HG03565 (cell line): ENCODE results near the gene TAS2R41.
"Not testable (repeated sequence)": the region's sequence is repeated elsewhere in the genome, so short reads cannot be mapped to it uniquely, and the experiment has no call there.

Source experiments
- ATAC-seq: cut with Tn5 transposase; IDR thresholded peaks from one replicate; pipeline ENCODE4 v1.9.1; 2021; ENCODE audit warnings: mild to moderate bottlenecking, moderate library complexity; ENCODE audit not compliant: unreplicated experiment

Gene TAS2R41

DNA sequence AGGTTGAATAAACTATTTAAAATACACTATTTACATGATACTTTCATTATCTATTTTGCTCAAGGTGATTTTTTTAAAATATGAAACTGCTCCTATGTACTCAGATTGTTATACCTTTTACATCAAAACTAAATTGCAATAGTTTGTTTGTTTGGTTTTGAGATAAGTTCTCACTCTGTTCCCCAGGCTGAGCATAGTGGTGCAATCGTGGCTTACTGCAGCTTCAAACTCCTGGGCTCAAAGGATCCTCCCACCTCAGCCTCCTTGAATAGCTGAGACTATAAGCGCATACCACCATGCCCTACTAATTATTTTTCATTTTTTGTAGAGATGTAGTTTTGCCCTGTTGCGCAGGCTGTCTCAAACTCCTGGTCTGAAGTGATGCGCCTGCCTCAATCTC lies 21.7 kb upstream of the TAS2R41 start:
- ATAC-seq, result no peak

DNA sequence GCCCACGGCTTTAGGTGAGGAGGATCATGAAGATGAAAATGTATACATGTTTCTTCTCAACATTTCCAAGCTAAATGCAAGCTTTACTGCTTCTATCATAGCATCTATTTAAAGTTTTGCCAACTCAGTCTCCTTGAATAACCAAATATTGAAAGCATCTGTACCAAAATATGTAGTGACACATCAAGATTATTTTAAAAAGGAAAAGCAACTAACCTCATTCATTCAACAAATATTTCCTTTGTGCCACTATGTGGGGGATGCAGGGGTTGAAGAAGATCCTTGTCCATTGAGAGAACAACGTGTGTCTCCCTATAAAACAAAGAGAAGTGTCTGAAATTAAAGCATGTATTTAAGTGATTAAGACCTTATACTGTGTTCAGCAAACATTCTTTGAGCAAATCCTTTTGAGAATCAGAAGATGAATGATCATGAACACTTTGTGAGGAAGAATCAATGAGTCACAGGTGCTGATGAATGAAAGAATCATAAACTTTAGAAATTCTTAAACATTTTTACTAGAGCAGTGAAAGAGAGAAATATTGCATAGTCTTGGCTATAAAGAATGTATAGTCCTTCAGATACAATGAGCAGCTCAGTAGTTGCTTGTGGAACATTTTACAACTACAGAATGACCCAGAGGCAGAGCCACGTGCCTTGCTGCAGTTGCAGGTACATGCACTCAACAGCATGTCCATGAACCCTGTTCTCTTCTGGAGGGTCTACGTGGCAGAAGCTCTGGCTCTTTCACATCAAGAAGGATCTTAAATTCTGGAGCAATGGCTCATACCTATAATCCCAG lies 20.5 kb upstream of the TAS2R41 start:
- no peak for ATAC-seq

DNA sequence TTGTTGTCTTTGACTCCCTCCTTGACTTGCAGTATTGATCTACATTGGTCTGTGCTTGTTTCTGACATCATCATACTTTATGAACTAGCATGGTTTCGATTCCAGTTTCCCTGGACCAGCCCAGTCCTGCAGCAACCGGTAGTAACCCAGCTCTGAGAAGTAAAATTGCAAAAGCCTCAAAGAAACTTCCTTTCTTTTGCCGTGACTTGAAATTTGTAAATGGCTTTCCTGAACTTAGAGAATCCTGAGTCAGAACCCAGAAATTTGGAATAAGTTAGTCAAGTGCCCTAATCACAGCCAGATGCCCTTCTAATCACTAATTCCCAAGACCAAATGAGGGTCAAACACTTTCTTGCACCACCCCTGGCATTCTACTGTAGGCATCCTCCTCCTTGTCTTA lies 19.4 kb upstream of the TAS2R41 start:
- ATAC-seq, result no peak

DNA sequence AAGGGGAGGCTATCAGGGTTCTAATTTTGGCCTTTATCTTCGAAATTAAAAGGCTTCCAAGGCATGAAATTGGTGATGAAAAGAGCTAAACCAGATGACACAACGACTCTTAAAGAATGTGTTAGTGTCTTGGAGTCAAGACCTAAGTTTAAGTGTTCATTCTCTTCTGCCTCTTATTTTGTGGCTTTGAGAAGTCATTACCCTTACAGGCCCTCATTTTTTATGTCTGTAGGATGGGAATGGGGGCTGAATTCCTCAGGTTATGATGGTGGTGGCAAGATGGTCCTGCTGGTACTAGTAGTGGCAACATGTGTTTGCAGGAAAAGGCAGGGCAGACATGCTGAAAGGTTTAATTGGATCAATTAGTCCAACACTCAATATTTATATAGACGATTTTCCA lies 19.0 kb upstream of the TAS2R41 start:
- no peak for ATAC-seq

DNA sequence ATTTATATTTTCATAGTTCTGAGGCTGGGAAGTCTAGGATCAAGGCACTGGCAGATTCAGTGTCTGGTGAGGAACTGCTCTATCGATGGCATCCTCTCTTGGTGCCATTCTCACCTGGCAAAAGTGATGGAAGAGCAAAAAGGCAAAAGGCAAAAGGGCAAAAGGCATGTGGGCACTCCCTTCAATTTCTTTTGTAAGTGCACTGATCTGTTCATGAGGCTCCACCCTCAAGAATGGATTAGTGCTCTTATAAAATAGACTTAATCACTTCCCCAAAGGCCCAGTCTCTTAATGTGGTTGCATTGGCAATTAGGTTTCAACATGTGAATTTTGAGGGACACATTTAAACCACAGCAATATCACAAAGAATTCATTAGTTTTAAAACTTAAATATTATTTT lies 18.3 kb upstream of the TAS2R41 start:
- no peak for ATAC-seq

DNA sequence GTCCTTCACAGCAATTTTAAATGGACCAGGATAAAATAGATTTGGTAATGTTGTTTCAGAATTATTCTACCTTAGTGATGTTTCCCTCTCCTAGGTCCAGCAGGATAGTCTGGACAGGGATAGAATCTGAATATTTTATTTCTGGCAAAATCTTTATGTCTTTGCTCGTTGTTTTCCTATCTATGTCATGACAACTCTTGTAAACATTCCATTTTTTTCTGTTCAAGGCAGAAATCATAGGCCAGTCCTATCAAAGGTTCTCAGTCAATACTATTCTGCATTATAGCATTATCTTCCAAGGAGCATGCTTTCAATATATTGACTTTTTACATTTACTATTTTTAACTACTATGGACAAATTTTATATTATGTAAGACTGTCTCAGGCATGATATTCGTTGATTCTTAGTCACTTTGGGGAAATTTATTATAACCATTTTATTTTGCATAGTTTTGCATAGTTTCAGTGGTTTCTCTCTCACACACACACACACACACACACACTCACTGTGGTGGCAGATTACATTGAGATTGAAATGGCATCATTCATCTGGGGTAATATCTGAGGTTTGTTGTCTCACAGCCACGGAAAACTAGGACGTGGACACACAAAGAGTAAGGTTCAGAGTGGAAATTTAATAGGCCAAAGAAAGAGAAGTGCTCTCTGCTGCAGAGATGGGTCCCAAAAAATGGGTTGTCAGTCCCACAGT lies 17.2 kb upstream of the TAS2R41 start:
- no peak for ATAC-seq

DNA sequence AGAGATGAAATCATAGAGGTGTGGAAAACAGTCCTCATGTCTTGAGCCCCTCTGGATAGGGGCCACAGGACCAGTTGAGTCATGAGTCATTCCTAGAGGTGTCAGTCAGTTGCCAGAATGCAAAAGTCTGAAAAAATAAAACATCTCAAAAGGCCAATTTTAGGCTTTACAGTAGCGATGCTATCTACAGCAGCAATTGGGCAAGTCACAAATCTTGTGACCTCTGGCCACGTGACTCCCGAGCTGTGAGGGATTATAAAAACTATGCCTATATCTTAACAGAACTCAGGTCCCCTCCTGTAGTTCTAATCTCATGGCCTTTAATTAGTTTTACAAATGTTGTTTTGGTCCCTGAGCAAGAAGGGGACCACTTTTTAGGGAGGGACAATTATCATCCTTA lies 15.6 kb upstream of the TAS2R41 start:
- no peak for ATAC-seq

DNA sequence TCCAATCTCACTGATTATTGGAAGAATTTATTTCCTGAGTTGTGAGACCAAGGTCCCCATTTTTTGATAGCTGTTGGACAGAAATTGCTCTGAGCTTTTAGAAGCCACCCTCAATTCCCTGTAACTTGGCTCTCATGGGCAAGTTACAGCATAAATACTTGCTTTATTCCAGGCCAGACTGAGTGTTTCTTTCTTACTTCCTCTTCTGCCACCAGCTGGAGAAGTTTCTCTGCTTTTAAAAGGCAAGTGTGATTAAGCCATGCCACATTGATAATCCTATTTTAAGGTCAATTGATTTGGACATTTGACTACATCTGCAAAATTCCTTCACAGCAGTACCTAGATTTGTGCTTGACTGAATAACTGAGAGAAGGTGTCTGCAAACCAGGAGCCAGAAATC lies 14.1 kb upstream of the TAS2R41 start:
- ATAC-seq, result no peak

DNA sequence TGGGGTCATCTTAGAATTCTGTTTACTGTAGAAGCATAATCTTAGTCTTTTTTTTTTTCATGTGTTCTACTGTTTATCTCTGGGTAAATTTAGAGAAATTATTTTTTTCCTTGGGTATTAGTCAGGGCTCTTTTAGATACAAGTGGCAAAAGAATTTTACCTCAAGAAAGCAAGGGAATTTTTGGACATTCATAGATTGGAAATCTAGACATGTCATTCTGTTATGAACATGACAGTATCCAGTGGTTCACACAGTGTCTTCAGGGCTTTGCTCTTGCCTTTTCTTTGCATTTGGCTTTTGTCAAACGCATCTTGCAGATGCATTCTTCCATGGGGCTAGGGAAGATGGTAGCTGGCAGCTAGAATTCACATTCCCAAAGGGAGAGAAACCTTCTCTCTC lies 13.7 kb upstream of the TAS2R41 start:
- ATAC-seq, result no peak

DNA sequence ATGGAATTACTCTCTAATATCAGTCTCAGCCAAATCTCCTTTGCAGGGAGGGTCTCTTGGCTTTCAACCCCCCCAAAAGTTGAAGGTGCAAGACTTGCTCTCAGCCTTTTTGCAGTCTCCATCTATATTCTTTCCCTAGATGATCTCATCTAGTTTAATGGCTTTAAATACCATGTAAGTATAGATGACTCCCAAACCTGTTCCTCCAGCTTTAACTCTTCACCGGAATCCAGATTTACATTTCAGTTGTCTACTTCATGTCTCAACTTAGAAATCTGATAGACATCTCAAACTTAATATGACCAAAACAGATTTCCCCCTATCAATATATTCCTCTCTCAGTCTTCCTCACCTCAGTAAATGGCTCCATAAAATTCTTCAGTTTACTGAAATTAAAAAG lies 9.9 kb upstream of the TAS2R41 start:
- ATAC-seq, result no peak

DNA sequence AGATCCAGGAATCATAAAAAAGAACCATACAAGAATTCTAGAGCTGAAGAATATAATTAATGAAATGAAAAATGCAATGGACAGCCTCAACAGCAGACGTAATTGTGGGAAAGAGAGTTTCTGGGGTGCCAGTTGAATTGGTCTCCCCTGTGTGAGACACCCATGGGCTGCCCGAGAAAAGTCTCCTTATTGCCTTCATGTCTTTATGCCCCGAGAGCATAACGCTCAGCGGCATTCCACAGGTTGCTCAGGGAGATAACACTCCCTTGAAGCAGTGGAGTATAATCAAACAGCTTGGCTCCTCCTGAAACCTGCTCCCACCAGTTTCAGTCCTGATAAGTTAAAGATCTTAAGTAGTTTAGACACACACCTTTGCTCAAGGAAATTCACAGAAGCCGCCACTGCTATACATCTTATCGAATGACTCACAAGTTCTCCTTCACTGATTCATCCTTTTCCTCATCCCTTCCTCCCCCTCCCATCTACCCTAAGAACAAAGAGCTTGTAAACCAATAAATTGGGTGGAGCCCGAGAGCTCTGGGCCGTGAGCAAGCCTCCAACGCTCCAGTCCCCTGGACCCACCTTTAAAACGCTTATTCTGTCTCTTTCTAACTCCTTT lies 5.5 kb upstream of the TAS2R41 start:
- ATAC-seq, result not testable (repeated sequence)

DNA sequence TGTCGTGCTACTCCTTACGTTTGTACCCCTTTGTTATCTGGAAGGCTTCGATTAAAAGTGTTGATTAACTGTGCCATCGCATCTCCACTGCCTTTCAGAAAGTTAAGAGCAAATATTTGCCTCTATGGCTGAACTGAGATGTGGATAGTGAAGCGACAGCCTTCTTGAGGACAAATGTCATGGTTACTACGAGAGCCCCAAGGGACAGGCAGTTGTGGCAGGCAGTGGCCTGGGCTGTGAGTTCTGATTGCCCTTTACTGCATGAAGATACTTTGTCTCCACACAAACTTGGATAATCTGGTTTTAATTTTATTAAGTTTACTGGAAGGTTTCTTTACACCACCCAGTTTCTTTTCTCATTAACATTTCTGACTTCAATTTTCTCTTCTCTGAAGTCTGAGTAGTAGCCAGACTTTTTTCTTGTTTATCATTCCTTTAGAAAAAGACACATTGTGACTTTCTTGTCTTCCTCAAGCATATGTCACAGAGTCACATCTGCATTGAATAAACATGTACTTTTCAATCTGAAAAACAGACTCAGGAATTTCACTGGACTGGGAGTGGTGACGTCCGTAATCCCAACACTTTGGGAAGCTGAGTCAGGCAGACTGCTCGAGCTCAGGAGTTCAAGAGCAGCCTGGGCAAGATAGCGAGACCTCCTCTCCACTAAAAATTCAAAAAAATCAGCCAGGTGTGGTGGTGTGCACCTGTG lies 1.5 kb downstream of the TAS2R41 start:
- ATAC-seq, result no peak

DNA sequence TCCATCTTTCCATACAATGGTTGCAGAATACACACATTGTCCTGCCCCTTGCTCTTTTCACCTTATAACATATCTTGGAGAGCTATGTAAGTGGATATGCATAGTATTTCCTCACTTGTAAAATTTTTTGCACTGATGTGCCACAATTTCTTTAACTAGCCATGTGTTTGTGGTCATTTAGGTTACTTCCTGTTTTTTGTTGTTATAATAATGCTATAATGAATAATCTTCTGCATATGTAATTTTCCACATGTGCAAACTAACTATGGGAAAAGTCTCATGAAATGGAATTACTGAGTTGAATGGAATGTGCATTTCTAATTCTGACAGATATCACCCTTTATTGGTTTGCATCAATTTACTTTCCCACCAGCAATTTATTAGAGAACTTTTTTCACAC lies 2.8 kb downstream of the TAS2R41 start:
- ATAC-seq, result no peak

DNA sequence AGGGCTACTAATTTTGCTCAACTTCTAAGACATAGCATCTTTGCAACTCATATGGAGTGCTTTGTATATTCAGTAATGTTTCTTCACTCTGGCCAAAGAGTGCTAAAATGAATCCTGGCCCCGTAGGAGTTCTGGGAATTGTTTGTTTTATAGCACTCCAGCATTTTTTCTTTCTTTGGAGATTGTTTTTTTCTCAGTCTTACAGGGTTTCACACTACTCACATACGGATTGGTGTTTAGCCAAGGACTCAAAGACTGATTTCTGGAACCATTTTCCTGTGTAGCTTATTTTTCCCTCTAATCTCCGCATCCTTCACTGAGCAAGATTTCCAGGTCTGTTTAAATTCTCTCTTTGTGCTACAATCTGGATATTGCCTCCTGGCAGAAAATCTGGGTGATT lies 6.4 kb downstream of the TAS2R41 start:
- ATAC-seq, result no peak

DNA sequence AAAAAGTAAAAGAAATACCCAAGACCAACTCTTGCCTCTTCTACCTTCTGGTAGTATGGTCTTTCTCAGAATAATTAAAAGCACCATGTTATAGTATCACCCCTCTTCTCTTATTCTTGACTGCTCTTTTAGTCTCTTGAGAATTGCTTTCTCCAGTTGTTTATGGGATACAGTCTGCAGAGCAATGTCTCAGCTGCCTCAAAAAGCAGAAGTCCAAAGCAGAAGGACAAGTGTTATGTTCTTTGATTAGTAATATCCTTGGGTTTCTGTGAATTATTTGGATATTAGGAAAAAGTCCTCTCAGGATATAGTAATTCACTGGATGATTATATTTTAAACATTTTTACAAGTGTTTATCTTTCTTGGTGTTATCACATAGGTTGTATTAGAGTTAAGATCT lies 7.4 kb downstream of the TAS2R41 start:
- ATAC-seq, result no peak

DNA sequence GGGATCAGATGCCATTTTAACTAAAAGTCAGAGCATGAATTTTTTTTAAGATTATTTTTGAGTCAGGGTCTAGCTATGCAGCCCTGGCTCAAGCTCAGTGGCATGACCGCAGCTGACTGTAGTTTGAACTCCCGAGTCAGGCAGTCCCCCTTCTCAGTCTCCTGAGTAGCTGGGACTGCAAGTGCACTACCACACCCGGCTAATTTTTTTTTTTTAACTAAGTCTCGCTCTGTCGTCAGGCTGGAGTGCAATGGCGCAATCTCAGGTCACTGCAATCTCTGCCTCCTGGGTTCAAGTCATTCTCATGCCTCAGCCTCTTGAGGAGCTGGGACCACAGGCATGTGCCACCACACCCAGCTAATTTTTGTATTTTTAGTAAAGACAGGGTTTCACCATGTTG lies 7.8 kb downstream of the TAS2R41 start:
- ATAC-seq, result no peak

DNA sequence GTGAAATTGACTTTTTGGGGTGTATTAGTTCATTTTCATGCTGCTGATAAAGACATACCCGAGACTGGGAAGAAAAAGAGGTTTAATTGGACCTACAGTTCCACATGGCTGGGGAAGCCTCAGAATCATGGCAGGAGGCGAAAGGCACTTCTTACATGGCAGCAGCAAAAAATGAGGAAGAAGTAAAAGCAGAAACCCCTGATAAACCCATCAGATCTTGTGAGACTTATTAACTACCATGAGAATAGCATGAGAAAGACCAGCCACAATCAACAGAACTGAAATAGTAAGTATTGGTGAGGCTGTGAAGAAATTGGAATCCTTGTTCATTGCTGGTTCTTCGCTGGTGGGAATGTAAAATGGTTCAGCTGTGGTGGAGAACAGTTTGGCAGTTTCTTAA lies 8.6 kb downstream of the TAS2R41 start:
- ATAC-seq, result not testable (repeated sequence)

DNA sequence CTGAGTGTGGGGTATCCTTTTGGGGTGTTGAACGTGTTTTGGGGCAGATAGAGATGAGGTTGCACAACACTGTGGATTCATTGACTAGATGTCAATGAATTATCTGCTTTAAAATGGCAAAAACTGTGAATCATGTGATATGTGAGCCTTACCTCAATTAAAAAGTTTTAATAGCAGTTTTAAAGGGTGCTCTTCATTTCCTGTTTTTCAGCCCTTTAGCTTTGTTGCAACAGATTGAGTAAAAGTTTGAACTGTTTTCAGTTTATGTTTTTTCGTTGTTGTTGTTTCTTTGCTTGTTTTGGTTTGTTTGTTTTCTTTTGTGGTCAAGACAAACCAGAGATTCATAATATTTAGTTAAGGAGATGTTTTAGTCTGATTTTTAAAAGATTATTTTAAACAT lies 9.4 kb downstream of the TAS2R41 start:
- no peak for ATAC-seq

DNA sequence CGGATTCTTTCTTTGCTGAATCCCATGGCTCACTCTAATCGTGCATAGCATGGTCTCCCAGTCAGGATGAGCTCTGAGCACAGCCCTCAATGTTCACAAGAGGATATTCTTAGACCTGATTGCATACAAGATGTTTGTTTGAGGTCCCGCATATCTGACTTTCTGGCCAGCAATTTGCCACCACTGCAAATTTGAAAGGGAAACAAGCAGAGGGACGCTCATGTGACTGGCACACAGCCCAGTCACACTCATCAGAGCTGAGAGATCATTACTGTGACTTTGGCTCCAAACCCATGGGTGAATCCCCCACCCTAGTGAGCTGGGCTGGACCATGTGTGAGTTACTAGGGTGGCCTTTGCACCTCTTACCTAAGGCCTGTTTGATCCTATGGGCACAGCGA lies 9.9 kb downstream of the TAS2R41 start:
- peak; percentile 52 for ATAC-seq

DNA sequence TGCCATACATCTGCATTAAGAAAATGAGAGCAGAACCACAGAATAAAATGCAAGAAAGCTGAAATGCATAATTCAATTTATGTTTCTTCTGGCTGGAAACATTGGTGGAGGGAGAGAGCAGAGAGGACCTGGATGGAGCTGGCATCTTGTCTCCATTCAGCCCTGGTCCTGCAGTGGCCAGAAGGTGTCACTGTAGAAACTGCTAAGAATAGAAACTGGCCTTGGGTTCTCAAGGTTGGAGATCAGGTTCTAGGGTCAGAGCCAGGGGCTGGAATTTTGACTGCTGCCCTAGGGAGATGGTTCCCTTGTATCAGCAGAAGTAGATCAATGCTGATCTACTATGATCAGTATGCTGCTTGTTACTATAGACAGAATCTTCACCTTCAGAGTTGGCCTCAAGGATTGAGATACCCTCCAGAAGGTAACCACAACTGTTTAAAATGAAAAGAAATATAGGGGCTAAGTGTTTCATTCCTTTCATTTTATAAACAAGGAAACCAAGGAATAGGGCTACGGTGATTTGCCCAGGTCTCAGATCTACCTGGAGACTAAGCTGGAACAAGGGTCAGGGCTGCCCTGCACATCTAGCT lies 13.1 kb downstream of the TAS2R41 start:
- no peak for ATAC-seq

DNA sequence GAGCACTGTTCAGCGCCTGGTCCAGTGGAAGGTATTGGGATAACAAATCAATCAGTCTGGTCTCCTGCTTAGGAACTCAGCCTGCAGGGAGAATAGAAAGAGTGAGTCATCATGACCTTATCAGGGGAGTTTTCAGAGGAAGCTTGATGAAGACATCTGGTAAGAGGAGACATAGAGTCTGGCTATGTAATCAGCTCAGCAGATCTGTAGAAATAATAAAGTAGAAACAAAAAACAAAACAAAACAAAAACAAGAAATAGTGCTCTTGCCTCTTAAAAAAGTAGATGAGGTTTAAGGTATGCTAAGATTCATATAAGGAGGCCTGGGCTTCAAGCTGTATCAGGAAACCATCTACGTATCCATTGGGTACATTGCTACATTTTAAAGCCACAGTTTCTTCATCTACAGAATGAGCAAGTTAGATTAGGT lies 14.4 kb downstream of the TAS2R41 start:
- ATAC-seq, result no peak
